ENCODE measurements around the gene OLR1. TPM values are rescaled to one million over a fixed set of nuclear protein-coding genes. Genes with fewer than 3 reads are reported as not detected.

OLR1 gene
- total RNA-seq, 4 donors from 2014 or later: not detected

DNA sequence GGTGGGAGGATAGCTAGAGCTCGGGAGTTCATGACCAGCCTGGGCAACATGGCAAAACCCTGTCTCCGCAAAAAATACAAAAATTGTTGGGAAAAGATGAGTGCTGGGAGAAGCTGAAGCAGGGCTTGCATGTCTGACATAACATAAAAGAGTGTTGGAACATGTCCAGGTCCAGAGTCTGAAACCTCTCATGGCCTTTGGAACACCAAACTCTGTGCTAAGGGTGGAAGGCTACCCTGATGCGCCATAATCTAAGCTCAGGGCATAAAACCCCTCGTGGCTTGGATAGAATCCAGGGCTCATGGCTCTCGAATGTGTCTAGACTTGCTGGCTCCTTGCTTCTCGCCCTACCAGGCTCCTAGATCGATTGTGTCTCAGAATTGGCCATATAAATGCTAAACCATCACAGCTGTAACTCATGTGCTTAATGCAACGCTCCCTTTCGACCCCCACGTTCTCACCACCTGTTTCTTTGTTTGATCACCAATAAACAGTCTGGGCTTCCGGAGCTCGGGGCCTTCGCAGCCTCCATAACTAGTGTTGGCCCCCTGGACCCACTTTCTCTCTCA is 35.2 kb downstream of the OLR1 start:
- no peak for DNase-seq (ENCODE audit: low spot score in 2 of 2)
- no peak for TF ChIP-seq POLR2A (IDR thresholded peaks at IDR 0.05)
- TF ChIP-seq, protein P1, sequence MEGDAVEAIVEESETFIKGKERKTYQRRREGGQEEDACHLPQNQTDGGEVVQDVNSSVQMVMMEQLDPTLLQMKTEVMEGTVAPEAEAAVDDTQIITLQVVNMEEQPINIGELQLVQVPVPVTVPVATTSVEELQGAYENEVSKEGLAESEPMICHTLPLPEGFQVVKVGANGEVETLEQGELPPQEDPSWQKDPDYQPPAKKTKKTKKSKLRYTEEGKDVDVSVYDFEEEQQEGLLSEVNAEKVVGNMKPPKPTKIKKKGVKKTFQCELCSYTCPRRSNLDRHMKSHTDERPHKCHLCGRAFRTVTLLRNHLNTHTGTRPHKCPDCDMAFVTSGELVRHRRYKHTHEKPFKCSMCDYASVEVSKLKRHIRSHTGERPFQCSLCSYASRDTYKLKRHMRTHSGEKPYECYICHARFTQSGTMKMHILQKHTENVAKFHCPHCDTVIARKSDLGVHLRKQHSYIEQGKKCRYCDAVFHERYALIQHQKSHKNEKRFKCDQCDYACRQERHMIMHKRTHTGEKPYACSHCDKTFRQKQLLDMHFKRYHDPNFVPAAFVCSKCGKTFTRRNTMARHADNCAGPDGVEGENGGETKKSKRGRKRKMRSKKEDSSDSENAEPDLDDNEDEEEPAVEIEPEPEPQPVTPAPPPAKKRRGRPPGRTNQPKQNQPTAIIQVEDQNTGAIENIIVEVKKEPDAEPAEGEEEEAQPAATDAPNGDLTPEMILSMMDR (IDR thresholded peaks at IDR 0.05): no peak
- H3K4me3 ChIP-seq (ENCODE audit: low read depth, poor library complexity, severe bottlenecking): no peak overlapping the region
- intact Hi-C loops (cut with DNase I; ENCODE audit: low total_unique reads): no loop called here
- 73 to 81% methylated on average over 13 of the region's 13 CpGs for WGBS, 2 donors

GRCh38 chr12:10135126-10135525 is 36.8 kb downstream of the OLR1 start:
- no peak for DNase-seq (ENCODE audit: low spot score in 2 of 2)
- no peak overlapping the region for H3K4me3 ChIP-seq (ENCODE audit: low read depth, poor library complexity, severe bottlenecking)
- intact Hi-C loops (cut with DNase I; ENCODE audit: low total_unique reads): no loop called here
- WGBS, 2 donors: 61 to 76% methylated on average over 4 of the region's 4 CpGs
- TF ChIP-seq POLR2A (IDR thresholded peaks at IDR 0.05): no peak
- TF ChIP-seq, protein P1 (IDR thresholded peaks at IDR 0.05): no peak

DNA sequence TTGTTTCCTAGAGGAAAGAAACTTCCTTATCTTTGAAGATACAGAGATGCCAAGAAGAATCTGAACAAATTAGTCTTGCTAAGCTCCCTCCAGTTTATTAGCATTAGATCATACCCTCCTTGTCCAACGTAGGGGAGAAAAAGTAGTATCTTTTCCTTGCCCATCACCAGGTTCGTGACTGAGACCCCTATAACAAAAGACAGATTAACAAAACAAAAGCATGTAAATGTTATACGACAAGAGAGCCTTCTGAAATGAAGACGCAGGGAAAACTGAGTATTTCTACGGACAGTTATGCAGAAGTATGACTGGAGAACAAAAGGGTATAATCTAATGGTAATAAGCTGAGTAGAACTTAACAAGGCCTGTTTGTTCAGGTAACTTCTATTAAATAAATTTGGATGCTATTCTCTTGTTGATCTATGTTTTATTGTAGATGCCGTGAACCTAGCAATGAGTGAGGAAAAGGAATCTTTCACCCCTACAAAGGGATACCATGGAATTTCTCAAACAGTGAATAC is 39.0 kb downstream of the OLR1 start:
- intact Hi-C loops (cut with DNase I; ENCODE audit: low total_unique reads): no loop called here

DNA sequence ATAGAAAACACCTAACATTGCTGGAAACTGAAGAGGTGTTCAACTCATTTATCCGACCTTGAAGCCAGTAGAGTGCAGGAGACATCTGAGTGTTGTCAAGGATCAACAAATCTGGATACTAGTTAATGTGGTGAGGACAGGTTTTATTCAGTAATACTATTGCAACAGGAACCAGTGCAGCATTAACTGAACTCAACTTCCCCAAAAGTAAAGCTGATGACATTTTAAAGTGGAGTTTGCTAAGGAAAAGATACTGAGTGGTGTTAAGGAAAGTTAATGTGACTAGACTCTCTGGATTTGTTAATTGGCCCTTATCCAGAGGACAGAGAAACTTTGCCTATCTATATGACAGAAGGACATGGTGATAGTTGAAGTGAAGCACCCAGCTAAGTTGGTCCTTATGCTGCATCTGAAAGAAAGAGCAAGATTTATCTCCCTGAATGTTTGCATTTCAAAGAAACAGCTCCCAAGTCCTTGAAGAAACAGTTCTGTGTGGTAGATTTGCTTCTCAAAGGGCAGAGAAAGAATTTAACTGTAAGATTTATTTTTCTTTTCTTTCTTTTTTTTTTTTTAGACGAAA is 40.7 kb downstream of the OLR1 start:
- no peak overlapping the region for H3K4me3 ChIP-seq (ENCODE audit: low read depth, poor library complexity, severe bottlenecking)
- TF ChIP-seq, protein P1 (IDR thresholded peaks at IDR 0.05): no peak
- TF ChIP-seq POLR2A (IDR thresholded peaks at IDR 0.05): no peak
- no peak for DNase-seq (ENCODE audit: low spot score in 2 of 2)
- 64 to 70% methylated on average over 2 of the region's 2 CpGs for WGBS, 2 donors
- intact Hi-C loops (cut with DNase I; ENCODE audit: low total_unique reads): no loop called here

More for the DNA sequence above, 39.0 kb downstream of the OLR1 start:
- DNase-seq (ENCODE audit: low spot score in 2 of 2): no peak
- H3K4me3 ChIP-seq (ENCODE audit: low read depth, poor library complexity, severe bottlenecking): no peak overlapping the region
- WGBS, 2 donors: 80 to 86% methylated on average over 6 of the region's 6 CpGs
- TF ChIP-seq, protein P1 (IDR thresholded peaks at IDR 0.05): no peak
- no peak for TF ChIP-seq POLR2A (IDR thresholded peaks at IDR 0.05)

GRCh38 chr12:10130042-10130441 is 41.9 kb downstream of the OLR1 start, which contains the start of gene CLEC7A:
Gene CLEC7A (minus strand): TSS chr12:10130199. CDS start chr12:10130082, 117 bp downstream.
- 34 to 37% methylated on average over 1 of the region's 1 CpG for WGBS, 2 donors
- intact Hi-C loops (cut with DNase I; ENCODE audit: low total_unique reads): no loop called here
- no peak within 1 kb of the TSS for H3K4me3 ChIP-seq (ENCODE audit: low read depth, poor library complexity, severe bottlenecking)
- no peak for DNase-seq (ENCODE audit: low spot score in 2 of 2)
- TF ChIP-seq POLR2A (IDR thresholded peaks at IDR 0.05): no peak
- TF ChIP-seq, protein P1 (IDR thresholded peaks at IDR 0.05): no peak

All from lower leg skin (tissue), 4 donors.